Astrocyte (in vitro differentiated cells and primary cell): Measurements from ENCODE around the gene SLC22A13. TPM values are rescaled to one million over a fixed set of nuclear protein-coding genes. Genes with fewer than 3 reads are reported as not detected.

Source experiments
- DNase-seq: peaks from one replicate; pipeline ENCODE4 v3.0.0-alpha.2; 2010; ENCODE audit warnings: low read depth
- FAIRE-seq: peaks from 2 replicates; lab custom pipeline; 2011; peaks lifted over from hg19 to GRCh38; lab: Jason Lieb, UNC
- H2AFZ ChIP-seq: 2 replicates; pipeline ENCODE4 v1.6.0; 2012; ENCODE audit warnings: low read depth, low read length, inconsistent platforms
- H3K27ac ChIP-seq: 2 replicates; pipeline ENCODE4 v1.5.1; 2011; ENCODE audit warnings: low read depth, low read length, inconsistent platforms
- H3K27me3 ChIP-seq: 2 replicates; pipeline ENCODE4 v1.6.0; 2011; ENCODE audit warnings: low read length, inconsistent platforms; ENCODE audit not compliant: insufficient read depth
- H3K36me3 ChIP-seq: 2 replicates; pipeline ENCODE4 v1.5.1; 2011; ENCODE audit warnings: low read length, inconsistent platforms; ENCODE audit not compliant: insufficient read depth
- H3K4me1 ChIP-seq: 2 replicates; pipeline ENCODE4 v1.5.1; 2011; ENCODE audit warnings: low read length, inconsistent platforms; ENCODE audit not compliant: insufficient read depth
- H3K4me2 ChIP-seq: 2 replicates; pipeline ENCODE4 v1.6.0; 2012; ENCODE audit warnings: low read length, inconsistent platforms
- H3K4me3 ChIP-seq: 2 replicates; pipeline ENCODE4 v1.5.1; 2011; ENCODE audit warnings: low read depth, mild to moderate bottlenecking, low read length, inconsistent platforms; ENCODE audit not compliant: insufficient read depth
- H3K79me2 ChIP-seq: 2 replicates; pipeline ENCODE4 v1.6.0; 2012; ENCODE audit warnings: mild to moderate bottlenecking, low read length, inconsistent platforms; ENCODE audit not compliant: insufficient read depth
- H3K9ac ChIP-seq: 2 replicates; pipeline ENCODE4 v1.6.0; 2012; ENCODE audit warnings: mild to moderate bottlenecking, low read length, inconsistent platforms
- H3K9me3 ChIP-seq: 2 replicates; pipeline ENCODE4 v1.5.1; 2012; ENCODE audit warnings: low read depth, mild to moderate bottlenecking, low read length, inconsistent platforms; ENCODE audit not compliant: insufficient read depth
- H4K20me1 ChIP-seq: 2 replicates; pipeline ENCODE4 v1.6.0; 2012; ENCODE audit warnings: low read length, inconsistent platforms; ENCODE audit not compliant: insufficient read depth
- H3K27ac Mint-ChIP-seq: one replicate; pipeline ENCODE4 v1.8.0; 2021; ENCODE audit warnings: mild to moderate bottlenecking, mixed read lengths; ENCODE audit not compliant: unreplicated experiment
- H3K27me3 Mint-ChIP-seq: one replicate; pipeline ENCODE4 v1.8.0; 2021; ENCODE audit warnings: low read depth, mixed read lengths; ENCODE audit not compliant: unreplicated experiment
- H3K36me3 Mint-ChIP-seq: one replicate; pipeline ENCODE4 v1.8.0; 2021; ENCODE audit warnings: low read depth, mixed read lengths; ENCODE audit not compliant: unreplicated experiment
- H3K4me1 Mint-ChIP-seq: one replicate; pipeline ENCODE4 v1.8.0; 2021; ENCODE audit warnings: low read depth, mixed read lengths; ENCODE audit not compliant: unreplicated experiment
- H3K4me3 Mint-ChIP-seq: one replicate; pipeline ENCODE4 v1.8.0; 2021; ENCODE audit warnings: mild to moderate bottlenecking, moderate library complexity, mixed read lengths; ENCODE audit not compliant: unreplicated experiment
- H3K9me3 Mint-ChIP-seq: one replicate; pipeline ENCODE4 v1.8.0; 2021; ENCODE audit warnings: mild to moderate bottlenecking, mixed read lengths; ENCODE audit not compliant: unreplicated experiment
- CTCF ChIP-seq: IDR thresholded peaks from 2 replicates; pipeline ENCODE4 v1.5.1; 2011; ENCODE audit warnings: low read depth, mild to moderate bottlenecking, inconsistent platforms, low read length, moderate library complexity; ENCODE audit not compliant: insufficient read depth
- EZH2 ChIP-seq: IDR thresholded peaks from 2 replicates; pipeline ENCODE4 v1.6.1; 2012; ENCODE audit warnings: mild to moderate bottlenecking, low read length, inconsistent platforms; ENCODE audit not compliant: insufficient read depth
- total RNA-seq: library from RNA; stranded (reverse); gene quantifications from 2 replicates; pipeline ENCODE4 v1.2.1, GENCODE V29; 2021

The SLC22A13 gene
- total RNA-seq, 1 donor from 2014 or later = 1.8 TPM

- H3K36me3 ChIP-seq = no peaks in the 10 kb centered on the region
- no peak overlapping the region for H3K4me2 ChIP-seq
- no peak overlapping the region for H3K27ac ChIP-seq
- H4K20me1 ChIP-seq = no peaks in the 10 kb centered on the region
- TF ChIP-seq CTCF (no peak), EZH2 (no peak)
- Mint-ChIP-seq H3K4me1 (no peaks in the 10 kb centered on the region), H3K27ac (no peak overlapping the region), H3K27me3 (no peaks in the 10 kb centered on the region), H3K36me3 (peaks cover 62% of the 10 kb centered on the region), H3K4me3 (no peak overlapping the region), H3K9me3 (peaks cover 7% of the 10 kb centered on the region)
- H2AFZ ChIP-seq = no peak overlapping the region
- no peaks in the 10 kb centered on the region for H3K79me2 ChIP-seq
- FAIRE-seq (no peak), DNase-seq (no peak)
- no peak overlapping the region for H3K4me3 ChIP-seq
- H3K9me3 ChIP-seq = no peaks in the 10 kb centered on the region
- no peak overlapping the region for H3K9ac ChIP-seq
- no peaks in the 10 kb centered on the region for H3K27me3 ChIP-seq
- no peaks in the 10 kb centered on the region for H3K4me1 ChIP-seq
These were observed 11.5 kb downstream of the SLC22A13 start for GRCh38 chr3:38276917-38277630.

GRCh38 chr3:38278841-38279240, 13.2 kb downstream of the SLC22A13 start:
- no peak overlapping the region for H3K9ac ChIP-seq
- H2AFZ ChIP-seq = no peak overlapping the region
- H3K9me3 ChIP-seq = no peaks in the 10 kb centered on the region
- H3K4me1 Mint-ChIP-seq = no peaks in the 10 kb centered on the region
- no peak for FAIRE-seq
- no peaks in the 10 kb centered on the region for H3K4me1 ChIP-seq
- no peak overlapping the region for H3K4me3 ChIP-seq
- DNase-seq = no peak
- no peaks in the 10 kb centered on the region for H3K79me2 ChIP-seq
- no peak overlapping the region for H3K27ac Mint-ChIP-seq
- no peaks in the 10 kb centered on the region for H3K36me3 ChIP-seq
- H4K20me1 ChIP-seq = no peaks in the 10 kb centered on the region
- no peak overlapping the region for H3K4me2 ChIP-seq
- H3K27ac ChIP-seq = no peak overlapping the region
- H3K4me3 Mint-ChIP-seq = no peak overlapping the region
- H3K36me3 Mint-ChIP-seq = peaks cover 65% of the 10 kb centered on the region
- no peaks in the 10 kb centered on the region for H3K27me3 Mint-ChIP-seq
- TF ChIP-seq EZH2 (no peak), CTCF (no peak)
- peaks cover 7% of the 10 kb centered on the region for H3K9me3 Mint-ChIP-seq
- H3K27me3 ChIP-seq = no peaks in the 10 kb centered on the region
